WI38 (cell line): ENCODE measurements around the gene CYP4F11.

ENCODE experiments used
- H3K4me3 ChIP-seq: 2 replicates; pipeline ENCODE4 v1.5.1; 2011; ENCODE audit warnings: low read depth, mild to moderate bottlenecking, control low read depth, low read length
- CTCF ChIP-seq: IDR thresholded peaks from 2 replicates; pipeline ENCODE4 v1.5.1; 2012; ENCODE audit warnings: low read depth, mild to moderate bottlenecking, control low read depth, low read length

Gene CYP4F11

GRCh38 chr19:15869873-15870272 is 64.5 kb downstream of the CYP4F11 start:
- H3K4me3 ChIP-seq = no peak overlapping the region
- no peak for TF ChIP-seq CTCF

GRCh38 chr19:15869109-15869555 is 65.2 kb downstream of the CYP4F11 start:
- TF ChIP-seq CTCF = peak; percentile 38
- no peak overlapping the region for H3K4me3 ChIP-seq

GRCh38 chr19:15866636-15867035 is 67.7 kb downstream of the CYP4F11 start:
- no peak for TF ChIP-seq CTCF

GRCh38 chr19:15864824-15865223 is 69.5 kb downstream of the CYP4F11 start:
- no peak for TF ChIP-seq CTCF
- no peak overlapping the region for H3K4me3 ChIP-seq

More at GRCh38 chr19:15866636-15867035, 67.7 kb downstream of the CYP4F11 start:
- no peak overlapping the region for H3K4me3 ChIP-seq

GRCh38 chr19:15863272-15863671 is 71.1 kb downstream of the CYP4F11 start:
- TF ChIP-seq CTCF = no peak

GRCh38 chr19:15862444-15862843 is 71.9 kb downstream of the CYP4F11 start:
- TF ChIP-seq CTCF = no peak
- no peak overlapping the region for H3K4me3 ChIP-seq

More at GRCh38 chr19:15863272-15863671, 71.1 kb downstream of the CYP4F11 start:
- no peak overlapping the region for H3K4me3 ChIP-seq
